Measurements from ENCODE around the gene MGAT4A.
A peak's percentile ranks its signal among the peaks of the same experiment; 100 is the strongest.
"Not testable (repeated sequence)": the region's sequence is repeated elsewhere in the genome, so short reads cannot be mapped to it uniquely, and the experiment has no call there.

Gene MGAT4A

DNA sequence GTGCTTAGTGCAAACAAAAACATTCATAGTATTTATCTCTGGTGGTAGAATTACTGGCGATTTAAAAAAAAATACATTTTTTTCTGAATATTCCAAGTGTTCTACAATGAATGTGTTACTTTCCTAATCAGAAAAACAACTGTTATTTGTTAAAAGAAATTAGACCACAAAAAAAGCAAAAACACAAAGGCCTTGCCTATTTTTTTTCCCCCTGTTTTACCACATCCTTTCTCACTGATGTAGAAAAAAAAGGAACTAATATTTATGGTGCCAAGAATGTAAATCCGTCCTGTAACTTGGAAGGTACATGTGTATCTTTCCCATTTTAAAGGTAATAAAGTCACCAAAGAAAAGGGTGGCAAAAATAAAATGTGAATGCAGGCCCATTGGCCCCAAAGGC, 28.4 kb upstream of the MGAT4A start:
- no peak for DNase-seq

DNA sequence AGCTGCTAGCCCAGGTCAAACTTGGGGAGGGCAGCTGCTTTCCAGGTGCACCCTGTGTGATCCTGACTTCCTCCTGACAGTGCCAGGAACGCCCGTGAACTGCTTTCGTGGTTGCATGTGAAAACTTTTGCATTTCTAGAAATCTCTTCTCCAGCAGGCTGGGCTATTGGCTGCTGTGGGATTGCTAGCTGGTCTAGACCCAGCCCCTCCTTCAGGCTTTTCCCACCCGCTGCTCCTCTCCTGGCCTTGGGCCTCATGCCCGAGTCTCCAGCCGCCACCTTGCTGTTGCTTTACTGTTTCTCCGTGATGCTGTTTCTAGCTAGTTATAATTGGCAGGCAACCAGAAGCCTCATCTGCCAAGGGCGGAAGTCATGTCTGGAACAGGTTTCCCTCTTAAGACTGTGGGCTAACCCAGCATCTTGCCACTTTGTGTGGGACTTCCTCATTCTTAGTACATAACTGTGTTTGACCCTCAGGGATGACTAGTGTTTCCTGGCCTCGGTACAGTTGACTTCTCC, 27.0 kb upstream of the MGAT4A start:
- peak; percentile 73 to 93 for DNase-seq

DNA sequence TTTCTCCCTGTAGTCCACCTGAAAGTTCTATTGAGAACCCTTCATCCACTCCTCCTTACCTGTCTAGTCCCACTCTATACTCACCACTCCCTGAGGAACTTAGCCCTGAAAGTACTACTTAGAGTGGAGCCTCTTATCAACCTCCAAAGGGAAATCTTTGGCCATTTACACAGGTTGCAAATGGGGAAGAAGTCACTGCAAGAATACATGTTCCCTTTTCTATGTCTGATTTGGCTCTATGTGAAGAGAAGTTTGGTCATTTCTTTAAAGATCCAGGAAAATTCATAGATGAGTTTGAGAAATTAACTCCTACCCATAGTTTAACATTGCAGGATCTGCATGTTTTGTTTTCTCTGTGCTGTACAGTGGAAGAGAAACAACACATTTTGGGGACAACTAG, 22.9 kb upstream of the MGAT4A start:
- DNase-seq, result no peak

DNA sequence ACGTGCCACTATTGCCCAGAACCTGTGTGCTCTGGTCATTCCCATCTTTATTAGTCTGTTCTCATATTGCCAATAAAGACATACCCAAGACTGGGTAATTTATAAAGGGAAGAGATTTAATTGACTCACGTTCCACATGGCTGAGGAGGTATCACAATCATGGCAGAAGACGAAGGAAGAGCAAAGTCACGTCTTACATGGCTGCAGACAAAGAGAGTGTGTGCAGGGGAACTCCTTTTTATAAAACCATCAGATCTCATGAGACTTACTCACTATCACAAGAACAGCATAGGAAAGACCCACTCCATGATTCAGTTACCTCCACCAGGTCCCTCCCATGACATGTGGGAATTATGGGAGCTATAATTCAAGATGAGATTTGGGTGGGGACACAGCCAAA, 21.8 kb upstream of the MGAT4A start:
- not testable (repeated sequence) for DNase-seq

DNA sequence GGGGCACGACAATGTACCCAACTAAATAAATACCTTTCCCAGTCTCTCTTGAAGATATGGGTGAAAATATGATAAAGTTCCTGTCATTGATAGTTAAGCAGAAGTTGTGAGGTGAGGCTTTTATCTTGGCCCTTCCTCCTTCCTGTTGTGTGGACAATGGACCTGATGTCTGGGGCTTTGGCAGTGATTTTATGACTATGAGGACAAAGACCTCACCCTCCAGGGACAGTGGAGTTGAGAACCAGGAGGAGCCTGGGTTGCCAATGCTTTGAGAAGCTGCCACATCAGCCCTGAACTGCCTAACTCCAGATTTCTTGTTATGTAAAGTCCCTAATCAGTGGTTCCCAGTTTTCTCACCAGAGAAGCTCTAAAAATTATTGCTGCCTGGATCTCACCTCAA, 20.8 kb upstream of the MGAT4A start:
- DNase-seq, result no peak

DNA sequence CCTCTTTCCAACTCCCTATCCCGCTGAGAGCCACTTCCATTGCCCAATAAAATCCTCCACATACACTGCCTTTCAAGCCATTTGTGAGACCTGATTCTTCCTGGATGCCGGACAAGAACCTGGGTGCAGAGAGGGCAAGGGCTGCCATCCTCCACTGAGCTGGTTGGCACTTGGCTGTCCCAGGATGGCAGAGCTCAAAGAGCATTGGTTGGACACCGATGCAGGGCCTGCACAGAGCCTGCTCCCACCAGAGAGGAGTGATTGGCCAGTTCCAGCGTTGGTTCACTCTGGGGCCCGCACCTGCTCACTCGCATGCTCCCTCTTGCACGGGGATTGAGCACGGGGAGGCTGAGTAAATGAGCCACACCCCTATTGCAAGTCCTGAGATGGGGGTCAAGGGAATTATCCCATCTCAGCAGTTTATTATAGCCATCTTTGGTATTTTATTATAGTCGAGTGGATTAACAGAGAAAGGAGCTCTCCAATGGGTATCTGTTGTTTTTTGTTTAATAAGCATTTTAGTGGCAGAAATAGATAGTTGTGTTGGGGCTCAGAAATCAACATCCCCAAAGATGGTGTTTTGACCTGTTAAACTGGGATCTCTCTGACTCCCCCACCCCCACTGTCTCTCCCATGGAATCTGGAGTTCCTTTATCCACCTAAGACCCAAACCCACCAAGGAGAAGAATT, 19.8 kb upstream of the MGAT4A start:
- DNase-seq, result no peak

DNA sequence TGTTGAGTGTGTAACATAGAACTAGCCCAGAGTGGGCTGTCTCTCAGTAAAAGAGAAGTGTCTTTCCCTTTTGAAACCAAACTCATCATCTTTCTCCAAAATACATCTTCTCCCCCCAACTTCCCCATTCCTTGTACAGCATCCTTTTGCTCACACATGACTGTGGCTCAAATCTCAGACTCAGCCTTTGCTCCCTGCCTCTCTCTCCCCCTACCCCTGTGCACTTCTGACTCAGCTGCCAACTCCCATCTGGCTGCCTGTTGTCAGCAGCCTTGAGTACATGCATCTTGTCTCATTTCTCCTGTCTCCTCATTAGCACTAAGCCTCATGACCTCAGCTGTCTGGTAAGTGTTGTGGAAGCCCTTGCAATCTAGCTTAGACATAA, 18.1 kb upstream of the MGAT4A start:
- DNase-seq, result peak in 1 of 2 experiments; percentile 60

DNA sequence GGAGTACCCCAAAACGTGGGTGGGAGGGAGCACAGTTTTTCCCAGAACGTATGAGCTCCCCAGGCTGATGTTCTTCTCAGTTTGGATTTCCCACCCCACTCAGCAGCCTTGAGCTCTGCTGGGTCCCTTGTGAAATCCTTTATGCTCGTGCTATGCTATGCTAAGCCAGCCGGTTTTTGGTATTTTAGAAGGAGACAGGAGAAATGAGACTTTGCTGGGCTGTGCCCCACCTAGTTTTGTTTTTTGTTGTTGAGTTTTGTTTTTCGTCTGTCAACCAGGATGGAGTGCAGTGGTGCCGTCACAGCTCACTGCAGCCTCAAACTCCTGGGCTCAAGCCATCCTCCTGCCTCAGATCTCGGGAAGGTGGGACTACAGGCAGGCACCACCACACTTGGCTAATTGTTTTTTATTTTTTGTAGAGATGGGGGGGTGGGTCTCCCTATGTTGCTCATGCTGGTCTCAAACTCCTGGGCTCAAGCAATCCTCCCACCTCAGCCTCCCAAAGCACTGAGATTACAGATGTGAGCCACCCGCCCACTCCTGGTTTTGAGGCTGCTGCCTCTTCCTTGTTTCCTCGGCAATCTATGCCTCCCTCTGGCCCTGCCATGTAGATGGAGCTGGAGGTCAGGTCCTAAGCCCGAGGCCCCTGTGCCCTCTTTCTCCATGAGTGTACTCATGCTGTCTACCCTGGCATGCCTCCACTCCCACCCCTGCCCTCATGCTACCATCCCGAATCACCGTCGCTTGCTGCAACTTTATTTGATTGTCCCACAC, 17.5 kb upstream of the MGAT4A start:
- DNase-seq, result no peak

DNA sequence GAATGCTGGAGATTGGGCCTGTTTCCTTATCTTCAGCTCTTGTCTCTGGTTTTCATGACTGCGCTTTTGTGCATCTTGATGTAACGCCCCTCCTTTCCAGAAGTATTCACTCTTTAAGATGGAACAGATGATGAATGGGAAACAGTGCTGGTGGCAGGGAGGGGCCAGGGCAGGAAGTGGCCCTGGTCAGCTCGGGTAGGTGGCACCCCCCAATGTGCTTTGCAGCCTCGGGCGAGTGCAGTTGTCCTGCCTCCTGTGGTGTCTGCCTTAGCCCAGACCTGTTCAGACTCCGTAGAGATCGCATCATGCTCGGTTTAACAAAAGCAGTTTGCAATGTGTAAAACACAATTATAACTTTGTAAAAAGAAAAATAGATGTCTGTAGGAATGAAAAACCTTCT, 17.0 kb upstream of the MGAT4A start:
- DNase-seq, result no peak

DNA sequence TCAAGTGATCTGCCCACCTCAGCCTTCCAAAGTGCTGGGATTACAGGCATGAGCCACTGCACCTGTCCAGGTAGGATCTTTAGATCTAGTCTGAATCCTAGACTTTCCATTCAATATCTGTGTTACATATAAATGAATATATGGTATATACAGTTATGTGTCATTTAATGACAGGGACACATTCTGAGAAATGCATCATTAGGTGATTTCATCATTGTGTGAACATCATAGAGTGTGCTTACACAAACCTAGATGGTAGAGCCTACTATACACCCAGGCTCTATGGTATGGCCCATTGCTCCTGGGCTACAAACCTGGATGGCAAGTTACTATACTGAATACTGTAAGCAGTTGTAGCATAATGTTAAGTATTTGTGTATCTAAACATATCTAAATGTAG, 15.5 kb upstream of the MGAT4A start:
- no peak for DNase-seq

DNA sequence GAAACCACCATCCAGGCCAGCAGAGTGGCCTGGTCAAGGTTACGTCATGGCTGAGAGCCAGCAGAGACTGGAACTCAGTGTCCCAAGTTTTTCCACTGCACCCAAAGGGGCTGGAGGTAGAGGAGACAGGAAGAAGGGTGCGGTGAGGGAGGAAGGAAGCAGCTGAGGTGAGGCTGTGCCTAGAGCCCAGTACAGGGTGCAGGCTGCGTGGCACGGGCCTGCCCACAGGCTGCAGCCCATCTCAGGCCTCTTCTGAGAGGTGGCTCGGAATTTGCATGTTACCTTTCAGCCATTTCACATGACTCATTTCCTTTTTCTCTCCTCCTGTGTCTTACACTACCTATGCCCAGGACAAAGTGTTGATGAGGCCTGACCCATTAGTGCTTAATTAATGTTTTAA, 13.7 kb upstream of the MGAT4A start:
- DNase-seq, result no peak

DNA sequence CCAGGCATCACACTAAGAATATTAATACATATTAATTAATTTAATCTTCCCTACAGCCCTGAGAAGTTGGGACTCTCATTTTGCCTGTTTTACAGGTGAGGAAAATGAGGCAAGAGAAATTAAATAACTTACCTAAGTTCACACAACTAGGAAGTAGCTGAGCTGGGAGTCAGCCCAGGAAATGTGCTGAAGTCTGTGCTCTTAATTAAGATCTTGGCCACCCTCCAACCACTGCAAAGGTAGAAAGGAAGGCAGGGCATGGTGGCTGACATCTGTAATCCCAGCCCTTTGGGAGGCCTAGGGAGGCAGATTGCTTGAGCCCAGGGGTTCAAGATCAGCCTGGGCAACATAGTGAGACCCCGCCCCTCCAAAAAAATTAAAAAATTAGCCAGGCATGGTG, 12.9 kb upstream of the MGAT4A start:
- peak in 1 of 2 experiments; percentile 38 for DNase-seq

DNA sequence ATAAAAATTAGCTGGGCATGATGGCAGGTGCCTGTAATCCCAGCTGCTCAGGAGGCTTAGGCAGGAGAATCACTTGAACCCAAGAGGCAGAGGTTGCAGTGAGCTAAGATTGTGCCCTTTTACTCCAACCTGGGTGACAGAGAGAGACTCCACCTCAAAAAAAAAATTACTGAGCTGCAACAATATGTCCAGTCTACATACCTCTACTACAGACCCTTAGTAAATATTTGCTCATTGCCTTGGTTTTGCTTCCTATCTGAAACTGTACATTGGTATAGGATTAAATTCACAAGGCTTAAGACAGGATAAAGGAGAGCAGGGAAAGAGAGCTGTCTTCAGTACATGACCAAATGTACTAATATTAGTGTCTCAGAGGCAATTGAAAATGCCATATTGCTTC, 8.1 kb upstream of the MGAT4A start:
- no peak for DNase-seq

DNA sequence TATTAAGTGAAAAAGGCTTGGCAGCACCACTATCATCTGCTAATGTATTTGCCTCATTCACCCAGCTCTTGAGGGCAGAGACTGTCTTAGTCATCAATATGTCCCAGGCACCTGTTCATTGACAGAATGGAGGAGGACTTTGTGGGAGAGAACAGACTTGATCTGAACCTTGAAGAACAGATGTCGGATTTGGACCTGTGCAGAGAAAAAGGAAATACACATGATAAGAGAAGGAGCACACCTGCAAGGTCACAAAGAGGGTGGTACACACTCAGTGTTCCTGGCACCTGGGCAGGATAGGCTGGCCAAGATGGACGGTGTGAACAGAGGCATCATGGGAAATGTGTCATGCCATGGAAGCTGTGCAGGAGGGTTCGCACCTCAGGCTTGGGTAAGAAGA, 7.4 kb upstream of the MGAT4A start:
- DNase-seq, result no peak

DNA sequence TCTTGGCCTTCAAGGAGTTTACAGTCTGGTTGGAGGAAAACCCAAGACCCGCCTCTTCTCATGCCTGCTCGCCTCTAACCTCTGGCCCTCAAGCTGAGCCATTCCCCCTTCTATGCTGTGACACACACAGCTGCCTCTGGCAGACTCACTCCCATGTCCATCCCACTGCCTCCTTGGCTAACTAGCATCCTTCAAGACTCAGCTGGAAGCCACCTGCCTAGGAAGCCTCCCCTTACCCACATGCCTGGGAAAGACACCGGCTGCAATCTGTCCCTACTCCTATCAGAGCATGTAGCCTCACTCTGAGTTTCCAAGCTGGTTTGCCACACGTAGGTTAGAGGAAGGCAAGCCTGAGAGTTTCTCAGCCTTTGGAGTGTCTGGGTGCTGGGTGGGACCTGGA, 6.9 kb upstream of the MGAT4A start:
- no peak for DNase-seq

DNA sequence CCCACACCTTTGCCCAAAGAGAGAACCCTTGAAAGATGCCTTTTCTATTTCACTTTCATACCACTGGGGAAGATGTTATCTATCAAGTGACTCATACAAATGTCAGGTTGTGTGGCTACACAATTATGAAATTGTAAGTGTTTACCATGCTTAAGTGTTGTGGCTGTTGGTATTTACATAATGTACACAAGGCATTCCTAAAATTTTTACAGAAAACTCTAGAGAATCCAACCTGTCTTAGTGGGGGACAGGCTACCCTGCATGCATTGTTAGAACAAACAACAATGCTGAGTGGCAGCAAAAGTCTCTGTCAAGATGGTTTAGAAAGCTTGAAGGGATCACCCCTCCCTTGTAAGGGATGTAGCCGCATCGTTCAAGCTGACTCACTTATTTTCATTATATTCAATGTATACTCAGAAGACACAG, 5.5 kb upstream of the MGAT4A start:
- no peak for DNase-seq

DNA sequence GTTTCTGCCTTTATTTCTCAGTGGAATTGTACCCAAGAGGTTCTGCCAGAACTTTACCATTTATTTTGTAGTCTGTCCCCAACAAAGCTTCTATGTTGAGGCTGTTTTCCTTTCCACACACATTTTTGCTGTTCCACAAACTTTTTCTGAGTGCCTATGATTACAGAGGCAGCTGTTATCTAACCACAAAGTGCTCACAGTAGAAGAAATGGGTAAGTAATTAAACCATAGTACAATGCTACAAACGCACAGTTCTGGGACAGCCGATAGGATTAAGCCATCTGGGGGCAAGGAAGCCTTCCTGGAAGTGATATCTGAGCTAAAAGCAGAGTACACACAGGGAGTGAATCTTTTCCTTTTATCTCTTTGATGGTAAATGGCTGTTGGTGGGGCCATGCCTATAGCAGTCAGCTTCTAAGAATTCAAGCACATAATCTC, 3.9 kb upstream of the MGAT4A start:
- no peak for DNase-seq

DNA sequence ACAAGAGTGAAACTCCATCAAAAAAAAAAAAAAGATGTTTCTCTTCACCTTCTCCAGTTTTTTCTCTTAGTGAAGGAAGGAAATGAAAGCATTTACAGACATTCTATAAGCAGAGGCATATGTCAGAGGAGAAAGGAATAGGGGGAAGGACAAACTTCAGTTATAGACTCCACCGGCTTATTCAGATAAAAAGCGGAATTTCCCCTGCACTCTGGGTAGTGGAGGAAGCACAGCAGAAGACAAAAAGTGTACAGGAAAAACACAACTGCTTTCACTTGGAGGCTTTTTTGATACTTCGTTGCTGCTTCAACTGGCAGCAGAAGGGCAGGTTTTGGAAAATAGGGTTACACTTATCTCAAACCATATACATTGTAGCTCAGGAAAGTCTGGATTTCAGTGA, 3.2 kb upstream of the MGAT4A start:
- DNase-seq, result no peak

DNA sequence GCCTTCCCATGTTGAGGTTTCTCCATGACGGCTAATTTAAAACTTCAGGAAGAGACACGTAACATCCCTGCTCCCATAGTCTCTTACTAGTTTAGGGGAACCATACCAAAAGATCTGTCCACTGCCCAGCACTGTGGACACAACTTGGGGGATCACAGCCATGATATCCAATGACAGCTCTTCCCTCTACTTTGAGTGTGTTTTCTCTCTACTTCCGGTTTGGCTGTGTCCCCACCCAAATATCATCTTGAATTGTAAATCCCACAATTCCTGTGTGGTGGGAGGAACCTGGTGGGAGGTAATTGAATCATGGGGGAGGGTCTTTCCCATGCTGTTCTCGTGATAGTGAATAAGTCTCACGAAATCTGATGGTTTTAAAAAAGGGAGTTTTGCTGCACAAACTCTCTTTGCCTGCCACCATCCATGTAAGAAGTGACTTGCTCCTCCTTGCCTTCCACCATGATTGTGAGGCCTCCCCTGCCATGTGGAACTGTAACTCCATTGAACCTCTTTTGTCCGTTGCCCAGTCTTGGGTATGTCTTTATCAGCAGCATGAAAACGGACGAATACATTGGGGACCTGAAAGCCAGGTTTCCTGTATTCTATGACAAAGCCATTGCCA, 1.6 kb upstream of the MGAT4A start:
- DNase-seq, result no peak

DNA sequence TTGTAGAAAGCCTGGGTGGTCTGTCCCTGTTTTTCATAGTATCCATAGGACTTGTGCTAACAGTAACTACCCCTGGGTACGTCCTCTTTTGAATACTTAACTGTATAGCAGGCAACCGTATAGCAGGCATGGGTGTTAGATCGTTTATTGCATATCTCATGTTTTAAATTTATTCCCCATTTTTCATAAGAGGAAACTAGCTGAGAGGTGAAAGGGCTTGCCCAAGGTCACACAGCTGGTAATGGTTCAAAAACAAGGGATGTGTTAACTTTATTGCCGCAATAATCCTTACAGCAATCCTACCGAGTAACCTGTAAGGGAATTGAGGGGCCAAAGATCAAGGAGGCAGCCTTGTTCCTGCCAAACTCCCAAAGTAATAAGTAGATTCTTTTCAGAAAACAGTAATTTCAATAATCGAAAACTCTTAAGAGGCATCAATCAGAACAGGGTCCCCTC, 990 bp upstream of the MGAT4A start:
- no peak for DNase-seq

DNA sequence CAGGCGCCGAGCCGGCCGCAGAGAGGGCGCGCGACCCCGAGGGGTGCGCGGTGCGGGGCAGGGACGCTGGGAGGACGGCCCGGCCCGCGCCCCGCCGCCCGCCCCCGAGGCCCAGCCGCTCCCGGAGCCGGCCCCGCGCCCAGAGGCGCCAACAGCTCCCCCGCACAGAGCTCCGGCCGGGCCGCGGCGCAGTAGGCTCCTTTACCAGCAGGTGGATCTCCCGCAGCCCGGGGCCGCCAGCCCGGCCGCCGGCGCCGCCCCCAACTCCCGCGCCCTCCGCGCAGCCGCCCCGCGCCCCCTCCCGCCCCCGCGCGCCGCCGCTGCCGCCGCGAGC, 258 bp downstream of the MGAT4A start:
- peak in 1 of 2 experiments; percentile 64 for DNase-seq

DNA sequence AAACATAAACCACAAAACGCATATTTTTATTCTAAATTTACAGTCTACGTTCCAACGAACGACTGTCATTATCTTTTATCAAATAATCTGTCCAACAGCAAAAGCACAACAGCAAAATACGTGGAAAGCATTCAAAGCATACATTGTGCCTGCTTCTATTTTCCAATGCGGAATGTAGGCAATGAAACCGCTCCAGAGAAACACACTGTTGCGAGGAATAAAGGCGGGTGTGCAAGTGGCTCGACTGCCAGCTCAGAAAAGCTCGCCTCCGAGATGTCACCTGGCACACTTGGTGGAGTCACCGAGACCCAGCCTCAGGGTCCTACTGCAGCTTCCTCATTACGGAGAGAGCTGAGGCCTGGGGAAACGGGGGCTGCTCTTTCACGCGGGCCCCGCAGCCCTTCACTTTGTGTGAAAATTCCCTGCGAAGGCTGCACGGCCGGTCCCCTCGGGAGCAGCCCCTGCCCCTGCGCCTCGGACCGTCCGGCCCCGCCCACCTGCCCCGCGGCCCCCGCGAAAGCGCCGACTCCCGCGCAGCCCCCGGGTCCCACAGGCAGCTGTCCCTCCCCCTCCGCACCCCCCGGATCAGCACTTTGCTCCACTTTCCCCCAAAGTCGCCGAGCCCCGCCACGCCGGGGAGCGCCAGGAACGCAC, 752 bp downstream of the MGAT4A start:
- peak in 1 of 2 experiments; percentile 18 for DNase-seq

DNA sequence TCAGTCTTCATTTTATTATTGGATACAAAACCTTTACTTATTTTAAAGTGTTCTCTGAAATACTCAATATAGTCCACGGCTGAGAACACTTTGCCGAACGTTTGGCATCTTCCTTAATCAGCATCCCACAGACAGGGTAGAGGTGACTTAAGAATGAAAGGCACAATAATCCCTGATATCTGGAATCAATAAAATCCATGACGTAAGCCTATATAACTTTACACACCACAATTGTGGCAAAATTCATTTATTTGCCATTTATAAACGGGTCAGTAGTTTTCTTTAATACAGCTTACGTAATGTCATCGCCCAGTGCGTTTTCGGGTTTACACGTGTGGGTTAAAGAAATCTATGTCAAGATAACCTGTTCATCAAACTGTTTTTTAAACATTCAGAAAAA, 1.3 kb downstream of the MGAT4A start:
- DNase-seq, result no peak
